ENCODE data around the gene RTN4RL1. TPM values are rescaled to one million over a fixed set of nuclear protein-coding genes. Genes with fewer than 3 reads are reported as not detected.

Gene RTN4RL1
- total RNA-seq, 1 donor from 2014 or later, result 4.0 TPM

DNA sequence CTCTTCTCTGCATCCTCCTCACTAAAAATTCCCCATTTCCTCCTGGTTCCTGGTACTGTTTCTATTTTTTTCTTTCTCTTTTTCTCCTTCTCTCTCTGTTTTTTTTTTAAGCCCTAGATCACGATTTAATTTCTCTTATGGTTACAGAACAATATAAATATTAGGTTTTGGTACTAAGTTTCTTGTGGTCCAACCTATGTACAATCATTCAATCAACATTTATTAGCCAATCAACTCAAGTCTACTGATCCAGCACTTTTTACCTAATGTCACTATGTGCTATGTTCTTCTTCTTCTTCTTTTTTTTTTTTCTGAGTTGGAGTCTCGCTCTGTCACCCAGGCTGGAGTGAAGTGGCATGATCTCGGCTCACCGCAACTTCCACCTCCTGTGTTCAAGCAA, 12.6 kb downstream of the RTN4RL1 start:
- TF ChIP-seq, protein P1, sequence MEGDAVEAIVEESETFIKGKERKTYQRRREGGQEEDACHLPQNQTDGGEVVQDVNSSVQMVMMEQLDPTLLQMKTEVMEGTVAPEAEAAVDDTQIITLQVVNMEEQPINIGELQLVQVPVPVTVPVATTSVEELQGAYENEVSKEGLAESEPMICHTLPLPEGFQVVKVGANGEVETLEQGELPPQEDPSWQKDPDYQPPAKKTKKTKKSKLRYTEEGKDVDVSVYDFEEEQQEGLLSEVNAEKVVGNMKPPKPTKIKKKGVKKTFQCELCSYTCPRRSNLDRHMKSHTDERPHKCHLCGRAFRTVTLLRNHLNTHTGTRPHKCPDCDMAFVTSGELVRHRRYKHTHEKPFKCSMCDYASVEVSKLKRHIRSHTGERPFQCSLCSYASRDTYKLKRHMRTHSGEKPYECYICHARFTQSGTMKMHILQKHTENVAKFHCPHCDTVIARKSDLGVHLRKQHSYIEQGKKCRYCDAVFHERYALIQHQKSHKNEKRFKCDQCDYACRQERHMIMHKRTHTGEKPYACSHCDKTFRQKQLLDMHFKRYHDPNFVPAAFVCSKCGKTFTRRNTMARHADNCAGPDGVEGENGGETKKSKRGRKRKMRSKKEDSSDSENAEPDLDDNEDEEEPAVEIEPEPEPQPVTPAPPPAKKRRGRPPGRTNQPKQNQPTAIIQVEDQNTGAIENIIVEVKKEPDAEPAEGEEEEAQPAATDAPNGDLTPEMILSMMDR (IDR thresholded peaks at IDR 0.05; ENCODE audit: borderline replicate concordance), result no peak
- H3K4me3 ChIP-seq, result no peak overlapping the region
- peaks cover 27% of the 10 kb centered on the region for H3K4me1 ChIP-seq
- intact Hi-C loops (cut with micrococcal nuclease), result no loop called here
- no peaks in the 10 kb centered on the region for H3K36me3 ChIP-seq
- no peaks in the 10 kb centered on the region for H3K27me3 ChIP-seq (ENCODE audit: low read depth)
- DNase-seq, result no peak
- peak overlapping the region; percentile 66 for H3K27ac ChIP-seq (replicated peaks)
- no peaks in the 10 kb centered on the region for H3K9me3 ChIP-seq (replicated peaks)

DNA sequence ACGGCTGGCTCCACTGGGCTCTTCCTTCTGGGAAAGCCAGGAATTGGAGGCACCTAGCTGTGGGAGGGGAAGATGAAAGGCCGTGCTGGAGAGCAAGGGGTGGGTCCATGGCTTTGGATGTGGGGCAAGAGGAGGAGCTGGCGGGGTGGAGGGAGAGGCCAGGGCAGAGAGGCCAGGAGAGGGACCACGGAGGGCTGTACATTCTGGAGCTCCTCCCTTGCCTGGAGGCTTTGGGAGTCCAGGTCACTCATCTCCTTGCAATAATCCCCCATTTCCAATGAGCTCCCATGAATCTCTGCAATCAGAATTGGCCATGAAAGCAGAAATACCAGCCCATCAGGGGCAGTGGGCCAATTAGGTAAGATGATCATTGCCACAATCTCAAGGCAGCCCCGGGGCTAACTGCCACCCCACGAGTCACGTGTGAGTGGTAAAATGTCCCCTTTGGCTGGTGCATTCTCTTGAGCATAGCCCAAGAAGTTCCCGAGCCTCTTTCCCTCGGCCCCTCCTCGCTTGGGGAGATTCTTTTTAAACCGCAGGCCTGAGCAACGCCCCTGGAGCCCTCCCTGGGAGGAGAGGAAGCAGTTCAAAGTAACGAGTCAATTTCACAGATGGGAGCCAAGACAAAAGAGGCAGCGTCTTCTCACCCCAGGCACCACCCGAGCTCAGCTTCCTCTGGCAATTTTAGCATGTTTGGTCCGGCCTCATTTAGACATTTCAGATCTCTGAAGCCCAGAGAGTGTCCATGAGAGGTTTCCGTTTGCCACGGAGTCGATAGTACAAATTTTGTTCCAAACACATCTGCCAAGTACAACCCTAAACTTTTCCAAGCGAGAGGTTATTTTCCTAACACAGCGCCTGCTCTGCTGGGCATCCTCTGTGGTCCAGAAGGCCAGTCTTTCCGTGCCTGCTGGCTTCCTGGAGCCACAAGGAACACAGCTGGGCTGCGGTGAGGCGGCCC, 13.4 kb downstream of the RTN4RL1 start:
- H3K27ac ChIP-seq (replicated peaks), result peak overlapping the region; percentile 66
- no peaks in the 10 kb centered on the region for H3K27me3 ChIP-seq (ENCODE audit: low read depth)
- H3K9me3 ChIP-seq (replicated peaks), result no peaks in the 10 kb centered on the region
- no peaks in the 10 kb centered on the region for H3K36me3 ChIP-seq
- no peak for DNase-seq
- H3K4me3 ChIP-seq, result no peak overlapping the region
- intact Hi-C loops (cut with micrococcal nuclease), result no loop called here
- H3K4me1 ChIP-seq, result peaks cover 27% of the 10 kb centered on the region
- TF ChIP-seq, protein P1 (IDR thresholded peaks at IDR 0.05; ENCODE audit: borderline replicate concordance), result no peak

DNA sequence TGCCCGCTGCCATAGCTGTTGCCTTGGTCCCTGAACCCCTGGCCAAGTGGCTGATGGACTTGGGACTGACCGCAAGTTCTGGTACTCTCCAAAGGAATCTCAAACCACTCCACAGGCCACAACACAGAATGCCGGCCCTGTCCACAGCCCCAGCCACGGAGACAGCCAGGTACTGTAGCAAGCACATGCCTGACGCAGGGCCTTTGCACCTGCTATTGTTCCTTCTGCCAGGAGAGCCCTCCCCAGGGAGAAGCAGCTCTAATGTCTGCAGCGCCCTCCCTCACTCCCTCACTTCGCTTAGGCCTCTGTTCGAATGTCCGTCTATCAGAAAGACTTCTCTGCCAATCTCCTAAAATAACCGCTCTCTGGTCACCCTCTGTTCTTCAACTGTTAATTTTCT, 15.4 kb downstream of the RTN4RL1 start:
- Histone ChIP-seq H3K9me3 (replicated peaks) (no peaks in the 10 kb centered on the region), H3K27me3 (ENCODE audit: low read depth) (no peaks in the 10 kb centered on the region), H3K4me3 (no peak overlapping the region), H3K4me1 (peaks cover 18% of the 10 kb centered on the region), H3K27ac (replicated peaks) (no peak overlapping the region), H3K36me3 (no peaks in the 10 kb centered on the region)
- intact Hi-C loops (cut with micrococcal nuclease), result no loop called here
- no peak for DNase-seq
- TF ChIP-seq, protein P1 (IDR thresholded peaks at IDR 0.05; ENCODE audit: borderline replicate concordance), result no peak

DNA sequence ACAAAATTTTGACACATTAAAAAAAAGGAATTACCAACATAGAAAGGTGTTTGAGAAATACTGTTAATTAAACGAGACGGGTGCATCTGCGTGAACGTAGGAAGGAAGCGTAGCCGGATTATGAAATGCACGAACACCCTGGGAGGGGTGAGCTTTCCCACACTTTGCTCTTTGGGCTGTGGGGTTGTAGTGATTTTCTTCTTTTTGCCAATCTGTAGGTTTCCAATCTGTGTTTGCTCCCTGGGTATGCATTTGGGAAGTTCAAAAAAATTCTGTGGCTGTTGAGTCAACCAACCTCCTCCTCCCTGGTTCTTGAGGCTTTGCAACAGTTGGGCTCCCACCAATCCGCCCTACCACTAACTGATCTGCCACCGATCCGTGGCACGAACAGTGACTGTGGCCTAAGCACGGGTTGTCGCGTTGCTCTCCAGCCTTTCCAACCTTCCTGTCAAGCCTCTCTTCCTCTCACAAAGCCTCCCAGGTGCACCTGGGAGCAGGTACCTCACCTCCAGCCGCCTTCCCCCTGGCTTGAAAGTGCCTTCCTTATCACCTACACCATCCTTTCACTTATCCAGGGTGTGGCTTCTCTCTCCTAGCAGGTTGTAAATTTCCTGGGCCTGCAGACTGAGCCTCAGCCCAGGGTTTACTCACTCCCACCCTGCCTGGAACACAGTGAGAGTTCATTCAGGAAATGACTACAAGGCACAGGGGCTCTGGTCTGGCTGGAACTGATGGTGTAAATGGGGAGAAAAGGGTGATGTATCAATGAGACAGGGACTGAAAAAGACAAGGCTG, 16.6 kb downstream of the RTN4RL1 start:
- H3K9me3 ChIP-seq (replicated peaks), result no peaks in the 10 kb centered on the region
- TF ChIP-seq, protein P1 (IDR thresholded peaks at IDR 0.05; ENCODE audit: borderline replicate concordance), result no peak
- H3K36me3 ChIP-seq, result no peaks in the 10 kb centered on the region
- H3K27ac ChIP-seq (replicated peaks), result no peak overlapping the region
- intact Hi-C loops (cut with micrococcal nuclease), result no loop called here
- H3K27me3 ChIP-seq (ENCODE audit: low read depth), result no peaks in the 10 kb centered on the region
- no peak for DNase-seq
- H3K4me1 ChIP-seq, result peaks cover 11% of the 10 kb centered on the region
- no peak overlapping the region for H3K4me3 ChIP-seq

DNA sequence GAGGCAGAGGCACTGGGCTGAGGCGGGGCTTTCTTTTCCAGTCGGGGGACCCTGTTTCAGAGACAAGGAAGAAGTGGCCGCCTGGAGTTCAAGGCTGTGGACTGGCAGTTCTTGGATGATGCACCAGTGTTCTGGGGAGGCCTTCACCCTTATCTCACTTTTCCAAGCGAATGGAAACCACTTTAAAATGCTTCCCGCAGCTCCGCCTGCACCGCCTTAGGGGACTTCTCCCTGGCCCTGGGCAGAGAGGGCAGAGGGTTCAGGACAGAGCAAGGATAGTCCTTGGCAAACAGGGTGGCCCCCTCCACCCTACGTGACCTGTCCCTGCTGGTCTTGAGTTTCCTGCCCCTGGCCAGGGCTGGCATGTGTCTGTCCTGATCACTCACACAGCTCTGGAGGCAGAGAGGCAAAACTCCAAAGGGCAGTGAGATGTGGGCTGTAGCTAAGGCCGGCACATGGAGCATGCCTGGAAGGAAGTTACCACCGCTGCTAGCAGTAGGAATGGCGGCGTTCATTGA, 20.6 kb downstream of the RTN4RL1 start:
- no peak for DNase-seq
- peaks cover 13% of the 10 kb centered on the region for H3K4me1 ChIP-seq
- H3K27me3 ChIP-seq (ENCODE audit: low read depth), result no peaks in the 10 kb centered on the region
- intact Hi-C loops (cut with micrococcal nuclease), result no loop called here
- no peaks in the 10 kb centered on the region for H3K9me3 ChIP-seq (replicated peaks)
- no peaks in the 10 kb centered on the region for H3K36me3 ChIP-seq
- no peak overlapping the region for H3K4me3 ChIP-seq
- H3K27ac ChIP-seq (replicated peaks), result no peak overlapping the region
- TF ChIP-seq, protein P1 (IDR thresholded peaks at IDR 0.05; ENCODE audit: borderline replicate concordance), result no peak
